ENCODE measurements around the gene FSTL4. TPM values are rescaled to one million over a fixed set of nuclear protein-coding genes. Genes with fewer than 3 reads are reported as not detected.

The FSTL4 gene
- total and polyA plus RNA-seq, 2 of the 4 experiments (the other 2 are of a cell fraction) = 0.18 TPM; not detected in 1

- no peak overlapping the region for H3K14ac ChIP-seq (replicated peaks; ENCODE audit: low read depth, low read length)
- no peak overlapping the region for H3K4me2 ChIP-seq (ENCODE audit: low read depth, low read length)
- H2BK15ac ChIP-seq (ENCODE audit: low read depth, low read length) = no peak overlapping the region
- H4K91ac ChIP-seq (ENCODE audit: insufficient read depth, low read depth, low read length) = no peak overlapping the region
- no peak overlapping the region for H3K23ac ChIP-seq (ENCODE audit: low read depth, low read length)
- H4K5ac ChIP-seq (ENCODE audit: low read depth, low read length) = no peak overlapping the region
- intact Hi-C loops (cut with micrococcal nuclease) = no loop called here
- TF ChIP-seq CTCF (conservative IDR thresholded peaks at IDR 0.05; ENCODE audit: low read depth, low read length) = no peak
- no peak for TF ChIP-seq SMC3 (IDR thresholded peaks at IDR 0.05; ENCODE audit: low read depth, low read length)
- no peak for TF ChIP-seq RAD21 (IDR thresholded peaks at IDR 0.05; ENCODE audit: low read length)
- H3K4me3 ChIP-seq (ENCODE audit: insufficient read depth, low read depth, low read length) = no peak overlapping the region
- no TSS peak for BruUV-seq (replicated peaks)
- WGBS, 2 experiments (ENCODE audit: extremely low coverage in 2 of 2, insufficient read length in 1 of 2) = 100% methylated on average over 1 of the region's 8 CpGs; no CpG with 5 or more reads in 1 of the 2 experiments
- CTCF ChIA-PET = no interaction called here
- H2BK20ac ChIP-seq (ENCODE audit: low read depth, low read length) = no peak overlapping the region
- H3K18ac ChIP-seq (ENCODE audit: low read depth, low read length) = no peak overlapping the region
- H3K9me3 ChIP-seq (ENCODE audit: control insufficient read depth, insufficient read depth, low read length) = no peaks in the 10 kb centered on the region
- DNase-seq = peak; percentile 18
- H3K9ac ChIP-seq (ENCODE audit: low read depth, low read length) = no peak overlapping the region
- H3K56ac ChIP-seq (ENCODE audit: extremely low read depth, insufficient read depth, low read length) = no peak overlapping the region
- in situ Hi-C loops (cut with MboI; ENCODE audit: low sequenced_read_pairs) = no loop called here
- H3K4ac ChIP-seq (ENCODE audit: low read depth, low read length) = no peak overlapping the region
- H3K36me3 ChIP-seq (ENCODE audit: control insufficient read depth, insufficient read depth, low read length) = no peaks in the 10 kb centered on the region
- no peak overlapping the region for H4K8ac ChIP-seq (ENCODE audit: low read depth in 2 of 2, low read length in 2 of 2)
- no peak overlapping the region for H3K27ac ChIP-seq (ENCODE audit: insufficient read depth, low read length)
- H3K79me1 ChIP-seq (ENCODE audit: low read depth in 1 of 2, low read length in 2 of 2) = no peaks in the 10 kb centered on the region
- peaks cover 6% of the 10 kb centered on the region; the same call in 1 of the 2 replicates for H3K9me1 ChIP-seq (ENCODE audit: insufficient read depth, low read length)
- H2AFZ ChIP-seq (replicated peaks; ENCODE audit: low read length, poor library complexity) = no peak overlapping the region
- H2BK120ac ChIP-seq (ENCODE audit: low read depth, low read length) = no peak overlapping the region
- no peak overlapping the region for H2BK5ac ChIP-seq (ENCODE audit: low read depth, low read length, poor library complexity, severe bottlenecking)
- no peak overlapping the region for H2AK9ac ChIP-seq (replicated peaks; ENCODE audit: low read depth, low read length, poor library complexity)
- peaks cover 17% of the 10 kb centered on the region for H3K4me1 ChIP-seq (ENCODE audit: control insufficient read depth, insufficient read depth, low read length)
- no peaks in the 10 kb centered on the region for H4K20me1 ChIP-seq (ENCODE audit: insufficient read depth, low read length)
- H3K27me3 ChIP-seq (ENCODE audit: control insufficient read depth, insufficient read depth, low read length) = no peaks in the 10 kb centered on the region
- POLR2A ChIA-PET (ENCODE audit: unreplicated experiment) = no interaction called here
- no peak for ATAC-seq (ENCODE audit: low read depth)
- dilution Hi-C loops (cut with HindIII; ENCODE audit: low sequenced_read_pairs, unreplicated experiment) = no loop called here
- no peak overlapping the region for H2AK5ac ChIP-seq (ENCODE audit: low read depth, low read length)
Observed at GRCh38 chr5:133229931-133230664, 382.2 kb downstream of the FSTL4 start.

All from IMR-90 (cell line).